Heart right ventricle (tissue), 16 donors: Measurements from ENCODE around the gene FAM180B. TPM values are rescaled to one million over a fixed set of nuclear protein-coding genes. Genes with fewer than 3 reads are reported as not detected.

Experiments
- ATAC-seq, 8 donors: fragments of 200-7000 bp; cut with Tn5 transposase; one replicate each; pipeline ENCODE4 v1.9.1; 2020; ENCODE audit warnings: mild to moderate bottlenecking in 8 of 8, moderate library complexity in 8 of 8, moderate number of reproducible peaks in 1 of 8
- DNase-seq, 2 donors: peaks; one replicate each; pipeline ENCODE4 v3.0.0-alpha.2; 2020
- H3K27ac ChIP-seq, 10 donors: fragments of 200-600 bp; sonication (generic) in 2 of 10; one replicate each; pipeline versions ENCODE4 v1.5.0 to v1.8.0; 2020 to 2022; ENCODE audit warnings: mild to moderate bottlenecking in 3 of 10
- H3K27me3 ChIP-seq, 7 donors: fragments of 200-600 bp; one replicate each; pipeline ENCODE4 v1.8.0; 2021 to 2022; ENCODE audit warnings: mild to moderate bottlenecking in 2 of 7
- H3K36me3 ChIP-seq, 9 donors: fragments of 200-600 bp; sonication (generic) in 1 of 9; one replicate each; pipeline versions ENCODE4 v1.5.0 to v1.8.0; 2020 to 2022; ENCODE audit warnings: mild to moderate bottlenecking in 2 of 9
- H3K4me1 ChIP-seq, 9 donors: fragments of 200-600 bp; sonication (generic) in 1 of 9; one replicate each; pipeline versions ENCODE4 v1.5.0 to v1.8.0; 2020 to 2022; ENCODE audit warnings: mild to moderate bottlenecking in 4 of 9
- H3K4me3 ChIP-seq, 10 donors: fragments of 200-600 bp; sonication (generic) in 2 of 10; one replicate each; pipeline versions ENCODE4 v1.5.0 to v1.8.0; 2020 to 2022; ENCODE audit warnings: mild to moderate bottlenecking in 7 of 10, moderate library complexity in 2 of 10
- H3K9me3 ChIP-seq, 11 donors: fragments of 200-600 bp in 10 of 11; sonication (generic) in 2 of 11; one replicate each; pipeline versions ENCODE4 v1.5.0 to v1.8.0; 2013 to 2022; ENCODE audit warnings: mild to moderate bottlenecking in 2 of 11, control low read depth in 1 of 11, moderate library complexity in 1 of 11
- CTCF ChIP-seq, 9 donors: fragments of 200-600 bp; sonication (generic) in 2 of 9; IDR thresholded peaks; one replicate each; pipeline versions ENCODE4 v1.5.0 to v1.8.0; 2021 to 2022; ENCODE audit warnings: antibody characterized with exemption in 9 of 9, mild to moderate bottlenecking in 5 of 9, moderate library complexity in 1 of 9
- WGBS, 2 donors: extraction: QIAGEN DNeasy Blood & Tissue Kit; methylation state at CpG; one replicate each; pipeline ENCODE4 v1.1.7; 2013; ENCODE audit warnings: inconsistent platforms in 1 of 2; 5-methylcytosine and 5-hydroxymethylcytosine counted together
- intact Hi-C, 10 donors: fragments of 100-400 bp; cut with DNase I; formaldehyde crosslinking; loops; one replicate each; pipeline versions ENCODE4 v1.11.1 to v1.14.2; 2022
- polyA plus RNA-seq, 2 donors: library from polyadenylated mRNA; stranded (reverse); fragments of 200-250 nt; gene quantifications; one replicate each; pipeline ENCODE4 v1.2.3, GENCODE V29; 2013
- total RNA-seq, 10 donors: library from RNA; stranded (reverse); fragmentation: NEBNext Ultra II Directional in 3 of 10; extraction: Animal tissue kit (Norgen Biotek cat#: 25700) in 3 of 10; gene quantifications; one replicate each; pipeline versions ENCODE4 v1.2.1 to v1.2.4, GENCODE V29; 2021 to 2023
- donor health status: Arrhythmogenic right ventricular cardiomyopathy.
- donor health status: ischemic (EF 13 %, LVEDD 7.1; RV severe dilation, severe dysfunction).
- donor health status: healthy with polysubstance abuse.
- donor health status: DM: no; HTN: yes; CAD: no.
- donor health status: DM: no; HTN: no; CAD: no.
- donor health status: ischemic (EF 25% LVEDD 6.9; RV normal size, moderate dysfunction).
- donor health status: ischemic (EF 25% LVEDD 5.7; RV mildly dilated, moderate dysfunction).
- donor health status: healthy.
- donor health status: DM: yes; HTN: yes; CAD: no.
- donor health status: Ischemic cardiomyopathy.
- donor health status: ischemic (EF 35%, LVEDD 5.7; RV mildly dilated, moderate dysfunction).
- donor health status: nonischemic (EF 11% LVEDD 7.7; RV severe dilation, severe dysfunction).
- donor health status: DM: yes; HTN: yes; CAD: no.
- donor health status: PGD.
- donor health status: ischemic (EF 29% LVEDD 5.4; RV normal size, mild dysfunction).
- donor health status: nonischemic (EF 23%, LVEDD 6.1; RV moderate dilation, normal function).

The FAM180B gene
- total and polyA plus RNA-seq, 12 donors, result 0.07 to 1.0 (median 0.23) TPM; not detected in 6

DNA sequence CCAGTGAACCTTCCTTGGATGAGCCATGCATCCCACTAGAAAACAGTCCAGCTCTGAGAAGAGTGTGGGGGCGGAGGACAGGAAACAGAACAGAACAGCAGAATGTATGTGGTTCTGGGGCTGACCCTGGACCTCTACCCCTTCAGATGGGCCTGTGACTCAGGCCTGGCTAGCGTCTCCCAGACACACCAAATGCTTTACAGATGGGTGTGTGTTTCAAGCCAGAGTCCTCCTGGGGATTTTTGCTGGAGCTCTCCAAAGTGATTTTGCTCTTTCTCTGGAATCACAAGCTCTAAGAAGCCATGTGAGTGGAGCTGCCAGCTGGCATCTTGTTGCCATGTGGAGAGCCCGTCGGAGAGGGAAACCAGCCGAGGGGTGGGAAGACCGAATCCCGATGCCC lies 20.9 kb downstream of the FAM180B start:
- no peaks in the 10 kb centered on the region for H3K27me3 ChIP-seq
- peaks cover 0 to 20% (median 0%) of the 10 kb centered on the region in 9 donors for H3K36me3 ChIP-seq
- ATAC-seq (peak; percentile 52 to 70 (median 68)), DNase-seq (peak; percentile 35 to 40)
- no peak for TF ChIP-seq CTCF (IDR thresholded peaks at IDR 0.05)
- peak overlapping the region in 6 of 10 donors; percentile 20 to 66 (median 36) for H3K27ac ChIP-seq
- intact Hi-C loops, result loop anchor here in 1 of 10 donors (5.0 kb wide), 1 partner anchor 35 kb away; no protein-coding TSS in a partner anchor
- H3K9me3 ChIP-seq, result no peaks in the 10 kb centered on the region
- peaks cover 5 to 41% (median 29%) of the 10 kb centered on the region in 9 donors for H3K4me1 ChIP-seq
- WGBS, 2 donors, result 31 to 42% methylated on average over 7 of the region's 7 CpGs
- H3K4me3 ChIP-seq, result no peak overlapping the region

- ATAC-seq (no peak), DNase-seq (no peak)
- intact Hi-C loops, result loop anchor here in 3 of 10 donors (5.0 to 10.0 kb wide), 4 partner anchors 37 to 235 kb away; partner anchors contain the start of gene SPI1 (in 2 of the 3)
- WGBS, 2 donors, result 79 to 81% methylated on average over 3 of the region's 3 CpGs
- TF ChIP-seq CTCF (IDR thresholded peaks at IDR 0.05), result no peak
- Histone ChIP-seq H3K27me3 (no peaks in the 10 kb centered on the region), H3K4me1 (peaks cover 5 to 41% (median 29%) of the 10 kb centered on the region in 9 donors), H3K4me3 (no peak overlapping the region), H3K9me3 (no peaks in the 10 kb centered on the region), H3K36me3 (peaks cover 0 to 20% (median 0%) of the 10 kb centered on the region in 9 donors), H3K27ac (no peak overlapping the region)
Observed at GRCh38 chr11:47609675-47610074, 23.2 kb downstream of the FAM180B start.

GRCh38 chr11:47611348-47611794 lies 24.9 kb downstream of the FAM180B start:
- no peak for DNase-seq
- intact Hi-C loops, result loop anchor here in 2 of 10 donors (10.0 kb wide), 3 partner anchors 117 to 237 kb away; partner anchors contain the start of gene SPI1 (in 2 of the 2)
- no peak overlapping the region for H3K4me3 ChIP-seq
- H3K27me3 ChIP-seq, result no peaks in the 10 kb centered on the region
- peak in 5 of 8 donors; percentile 26 to 59 (median 48) for ATAC-seq
- no peak for TF ChIP-seq CTCF (IDR thresholded peaks at IDR 0.05)
- WGBS, 2 donors, result 52 to 65% methylated on average over 6 of the region's 6 CpGs
- H3K27ac ChIP-seq, result peak overlapping the region in 1 of 10 donors; percentile 12
- peaks cover 0 to 27% (median under 1%) of the 10 kb centered on the region in 9 donors for H3K36me3 ChIP-seq
- H3K9me3 ChIP-seq, result no peaks in the 10 kb centered on the region
- H3K4me1 ChIP-seq, result peaks cover 5 to 38% (median 25%) of the 10 kb centered on the region in 9 donors

- H3K9me3 ChIP-seq, result no peaks in the 10 kb centered on the region
Observed at GRCh38 chr11:47615249-47615648, 28.8 kb downstream of the FAM180B start.

More at GRCh38 chr11:47615249-47615648, 28.8 kb downstream of the FAM180B start:
- TF ChIP-seq CTCF (IDR thresholded peaks at IDR 0.05), result no peak
- H3K4me1 ChIP-seq, result peaks cover 0 to 18% (median 6%) of the 10 kb centered on the region in 9 donors
- intact Hi-C loops, result loop anchor here in 4 of 10 donors (5.0 to 10.0 kb wide), 4 partner anchors 120 to 243 kb away; partner anchors contain the start of gene SPI1 (in 2 of the 4)
- H3K27me3 ChIP-seq, result no peaks in the 10 kb centered on the region
- H3K27ac ChIP-seq, result no peak overlapping the region
- no peak for ATAC-seq
- H3K36me3 ChIP-seq, result peaks cover 0 to 57% (median 6%) of the 10 kb centered on the region in 9 donors
- DNase-seq, result no peak
- no peak overlapping the region for H3K4me3 ChIP-seq
